GM21529 (cell line): Measurements from ENCODE around the gene KRTAP19-5.
"Not testable (repeated sequence)": the region's sequence is repeated elsewhere in the genome, so short reads cannot be mapped to it uniquely, and the experiment has no call there.

Experiments
- ATAC-seq: cut with Tn5 transposase; IDR thresholded peaks from one replicate; pipeline ENCODE4 v1.9.1; 2021; ENCODE audit not compliant: unreplicated experiment

The KRTAP19-5 gene

DNA sequence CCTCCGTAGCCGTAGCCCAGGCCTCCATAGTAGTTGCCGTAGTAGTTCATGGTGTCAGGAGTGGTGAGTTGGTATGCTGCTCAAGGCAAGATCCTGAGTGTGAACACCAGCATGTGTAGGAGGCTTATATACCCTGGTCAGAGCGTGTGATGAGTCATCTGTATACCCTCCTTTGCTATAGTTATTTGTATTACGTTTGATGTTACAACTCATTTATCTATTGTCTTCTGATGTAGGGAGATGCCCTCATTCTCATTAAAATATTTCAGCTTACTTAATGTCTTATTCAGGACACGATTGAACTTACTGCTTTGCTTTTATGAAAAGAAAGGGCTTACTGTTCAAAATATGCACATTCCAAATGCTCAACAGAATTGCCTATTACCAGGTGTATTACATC, at the start of gene KRTAP19-5:
Gene KRTAP19-5, minus strand, starts transcription at position 101 of the 400 bp plus-strand sequence. Its CDS starts 51 bp downstream, at position 50.
- ATAC-seq = no peak

DNA sequence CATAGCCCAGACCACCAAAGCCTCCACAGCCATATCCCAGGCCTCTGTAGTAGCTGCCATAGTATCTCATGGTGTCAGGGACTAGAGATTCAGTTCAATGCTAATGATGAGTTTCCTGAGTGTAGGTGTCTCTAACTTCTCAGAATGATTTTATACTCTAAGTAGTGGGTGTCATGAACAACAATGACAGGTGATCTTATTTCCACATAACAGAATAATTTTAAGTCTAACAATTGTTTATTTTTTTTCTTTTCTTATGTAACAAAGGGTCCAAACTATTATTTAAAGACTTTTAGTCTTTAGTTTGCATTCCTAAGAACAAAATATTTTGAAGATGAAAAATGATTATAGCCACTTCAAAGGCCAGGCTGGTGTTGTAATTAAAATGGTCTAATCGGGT, 39.8 kb upstream of the KRTAP19-5 start, which contains the start of gene KRTAP19-6:
Gene KRTAP19-6, minus strand, starts transcription at position 101 of the 400 bp plus-strand sequence. Its CDS starts 31 bp downstream, at position 70.
- ATAC-seq = no peak

DNA sequence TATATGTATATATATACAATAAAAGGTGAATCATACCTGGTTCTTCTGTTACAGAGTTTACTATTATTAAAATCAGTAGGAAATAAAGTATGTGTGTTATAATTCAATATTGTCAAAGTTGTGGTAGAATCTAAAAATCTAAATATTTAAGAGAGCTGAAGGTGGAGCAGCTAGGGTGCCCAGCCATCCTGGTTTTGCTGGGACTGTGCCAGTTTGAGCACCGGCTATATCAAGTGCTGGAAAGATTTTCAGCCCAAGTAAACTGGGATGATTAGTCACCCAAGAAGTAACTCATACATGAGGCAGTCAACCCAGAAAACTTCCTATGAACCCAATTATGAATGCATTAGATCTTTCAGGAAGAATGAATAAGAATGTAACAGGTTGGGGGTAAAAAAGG, 16.9 kb upstream of the KRTAP19-5 start:
- ATAC-seq = no peak

DNA sequence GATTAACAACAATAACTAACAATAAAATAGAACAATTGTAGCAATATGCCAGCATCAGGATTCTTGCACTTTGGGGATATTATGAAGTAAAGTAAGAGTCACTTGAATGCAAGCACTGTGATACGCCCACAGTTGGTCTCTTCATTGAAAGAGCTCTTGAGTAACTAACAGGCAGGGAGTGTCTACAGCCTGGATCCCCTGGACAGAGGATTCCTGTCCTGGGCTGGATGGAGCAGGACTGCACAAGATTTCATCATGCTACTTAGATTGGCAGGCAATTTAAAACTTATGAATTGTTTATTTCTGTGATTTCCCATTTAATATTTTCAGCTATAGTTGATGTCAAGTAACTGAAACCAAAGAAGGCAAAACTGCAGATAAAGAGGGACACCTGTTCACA, 13.7 kb upstream of the KRTAP19-5 start:
- ATAC-seq = no peak

DNA sequence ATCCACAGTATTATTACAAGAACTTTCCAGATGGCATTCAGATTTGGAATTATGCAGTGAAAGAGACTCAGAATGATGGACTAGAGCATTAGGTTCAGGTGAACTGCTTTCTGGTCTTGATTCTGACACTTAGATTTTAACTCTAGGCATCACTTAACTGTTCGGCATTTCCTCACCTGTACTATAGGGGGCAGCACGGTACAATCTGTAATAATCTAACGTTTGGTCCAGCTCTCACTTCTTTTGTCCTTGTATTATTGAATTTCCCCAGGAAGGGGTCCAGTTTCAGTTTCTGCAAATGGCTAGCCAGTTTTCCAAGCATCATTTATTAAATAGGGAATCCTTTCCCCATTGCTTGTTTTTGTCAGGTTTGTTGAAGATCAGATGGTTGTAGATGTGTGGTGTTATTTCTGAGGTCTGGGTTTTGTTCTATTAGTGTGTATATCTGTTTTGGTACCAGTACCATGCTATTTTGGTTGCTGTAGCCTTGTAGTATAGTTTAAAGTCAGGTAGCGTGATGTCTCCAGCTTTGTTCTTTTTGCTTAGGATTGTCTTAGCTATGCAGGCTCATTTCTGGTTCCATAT, 3.8 kb upstream of the KRTAP19-5 start:
- ATAC-seq = not testable (repeated sequence)

DNA sequence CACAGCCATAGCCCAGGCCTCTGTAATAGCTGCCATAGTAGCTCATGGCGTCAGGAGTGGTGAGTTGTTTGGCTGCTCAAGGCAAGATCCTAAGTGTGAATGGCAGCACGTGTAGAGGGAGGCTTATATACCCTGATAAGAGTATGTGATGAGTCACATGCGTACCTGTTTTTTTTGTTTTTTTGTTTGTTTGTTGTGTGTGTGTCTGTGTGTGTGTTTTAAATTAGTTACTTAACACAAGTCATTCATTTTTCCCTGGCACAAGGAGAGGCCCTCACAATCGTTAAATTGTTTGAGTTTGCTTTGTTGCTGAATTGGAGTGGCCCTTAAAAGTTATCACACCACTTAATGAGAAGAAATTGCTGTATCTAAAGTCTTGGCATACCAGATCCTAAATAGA, 4.9 kb downstream of the KRTAP19-5 start, which contains the start of gene KRTAP19-4:
Gene KRTAP19-4, minus strand, starts transcription at position 101 of the 400 bp plus-strand sequence. Its CDS starts 55 bp downstream, at position 46.
- ATAC-seq = no peak

DNA sequence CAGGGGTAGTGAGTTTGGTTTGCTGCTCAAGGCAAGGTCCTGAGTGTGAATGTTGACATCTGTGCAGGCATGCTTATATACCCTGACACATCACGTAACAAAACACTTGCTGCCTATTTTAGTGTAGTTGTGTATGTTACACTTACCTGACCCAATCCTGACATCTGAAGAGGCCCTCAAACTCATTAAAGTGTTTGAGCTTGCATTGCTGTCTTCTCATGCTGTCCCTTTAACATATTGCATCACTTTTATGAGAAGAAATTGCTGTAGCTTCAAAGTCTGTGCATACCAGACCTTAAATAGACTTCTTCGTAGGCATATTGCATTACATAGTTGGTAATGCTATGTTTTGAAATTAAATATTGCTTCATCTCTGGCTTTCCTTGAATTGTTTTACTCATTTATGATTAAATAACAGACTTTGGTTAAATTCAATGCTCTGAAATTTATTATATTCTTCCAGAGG, 9.9 kb downstream of the KRTAP19-5 start, which contains the start of gene KRTAP19-3:
Gene KRTAP19-3, minus strand, starts transcription at position 51 of the 466 bp plus-strand sequence. CDS start 56 bp downstream, outside the sequence.
- ATAC-seq = no peak

DNA sequence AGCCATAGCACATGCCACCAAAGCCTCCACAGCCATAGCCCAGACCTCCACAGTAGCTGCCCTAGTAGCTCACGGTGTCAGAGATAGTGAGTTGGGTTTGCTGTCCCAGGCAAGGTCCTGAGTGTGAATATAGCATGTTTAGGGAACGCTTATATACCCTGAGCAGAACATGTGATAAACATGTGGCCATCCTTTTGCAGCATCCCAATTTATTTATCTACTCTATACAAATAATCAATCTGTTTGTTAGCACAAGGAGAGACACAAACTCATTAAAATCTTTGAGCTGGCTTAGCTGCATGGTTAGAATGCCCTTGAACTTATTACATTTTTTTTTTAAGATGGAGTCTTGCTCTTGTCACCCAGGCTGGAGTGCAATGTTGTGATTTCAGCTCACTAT, 14.6 kb downstream of the KRTAP19-5 start, which contains the start of gene KRTAP19-2:
Gene KRTAP19-2, minus strand, starts transcription at position 101 of the 400 bp plus-strand sequence. Its CDS starts 88 bp downstream, at position 13.
- ATAC-seq = no peak

DNA sequence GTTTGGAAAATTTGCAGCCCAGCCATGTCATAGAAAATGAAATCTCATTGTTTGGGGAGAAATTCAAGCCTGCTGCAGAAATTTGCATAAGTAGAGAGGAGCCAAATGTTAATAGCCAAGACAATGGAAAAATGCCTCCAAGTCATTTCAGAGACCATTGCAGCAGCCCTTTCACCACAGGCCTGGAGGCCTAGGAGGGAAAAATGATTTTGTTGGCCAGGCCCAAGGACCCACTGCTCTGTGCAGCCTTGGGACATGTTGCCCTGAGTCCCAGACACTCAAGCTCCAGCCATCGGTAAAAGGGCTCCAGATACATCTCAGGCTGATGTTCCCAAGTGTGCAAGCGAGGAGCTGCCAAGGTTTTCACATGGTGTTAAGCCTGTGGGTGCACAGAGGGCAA, 15.8 kb downstream of the KRTAP19-5 start:
- ATAC-seq = no peak

DNA sequence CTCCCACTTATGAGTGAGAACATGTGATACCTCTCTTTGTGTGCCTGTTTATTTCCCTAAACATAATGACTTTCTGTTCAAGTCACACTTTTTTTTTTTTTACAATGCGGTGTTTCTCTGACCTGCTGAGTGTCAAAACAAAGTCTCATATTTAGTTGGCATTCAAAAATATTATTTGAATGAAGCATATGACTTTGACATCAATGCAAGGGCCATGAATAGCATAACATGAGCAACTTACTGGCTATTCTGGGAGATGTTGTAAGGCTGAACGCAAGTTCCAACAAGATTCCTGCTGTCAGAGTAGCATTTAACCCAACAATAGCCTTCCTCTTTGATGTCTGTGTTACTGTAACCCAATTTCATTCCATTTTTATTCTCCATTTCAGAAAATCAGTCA, 19.8 kb downstream of the KRTAP19-5 start:
- ATAC-seq = no peak

DNA sequence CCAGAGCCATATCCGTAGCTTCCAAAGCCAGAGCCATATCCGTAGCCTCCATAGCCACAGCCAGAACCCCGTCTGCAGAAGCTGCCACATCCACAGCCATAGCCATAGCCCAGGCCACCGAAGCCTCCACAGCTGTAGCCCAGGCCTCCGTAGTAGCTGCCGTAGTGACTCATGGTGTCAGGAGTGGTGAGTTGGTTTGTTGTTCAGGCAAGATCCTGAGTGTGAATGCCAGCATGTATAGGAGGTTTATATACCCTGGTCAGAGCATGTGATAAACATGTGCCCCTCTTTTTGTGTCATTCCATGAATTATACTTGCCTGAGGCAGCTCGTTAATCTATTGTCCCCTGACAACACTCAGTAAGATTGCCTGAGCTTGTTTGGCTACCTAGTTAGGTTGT, 21.8 kb downstream of the KRTAP19-5 start, which contains the start of gene KRTAP19-1:
Gene KRTAP19-1, minus strand, starts transcription at position 223 of the 400 bp plus-strand sequence. Its CDS starts 50 bp downstream, at position 173.
- ATAC-seq = no peak

DNA sequence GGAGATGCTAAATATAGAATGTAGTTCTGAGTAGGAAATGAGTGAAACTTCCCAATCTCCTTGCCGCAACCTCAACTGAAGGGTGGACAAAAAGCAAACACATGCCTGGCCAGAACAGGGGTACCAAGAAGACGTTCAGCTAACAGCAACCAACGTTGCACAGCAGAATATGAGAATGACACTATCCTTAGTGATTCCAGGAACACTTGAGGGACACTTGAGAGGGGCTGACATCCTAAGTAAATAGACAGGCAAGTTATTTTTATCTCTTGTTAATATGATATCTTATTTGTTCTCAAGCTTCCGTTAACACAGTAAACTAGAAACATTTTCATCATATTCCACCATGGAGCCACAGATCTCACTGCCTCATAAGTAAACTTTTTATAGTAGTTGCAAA, 22.7 kb downstream of the KRTAP19-5 start:
- ATAC-seq = no peak

DNA sequence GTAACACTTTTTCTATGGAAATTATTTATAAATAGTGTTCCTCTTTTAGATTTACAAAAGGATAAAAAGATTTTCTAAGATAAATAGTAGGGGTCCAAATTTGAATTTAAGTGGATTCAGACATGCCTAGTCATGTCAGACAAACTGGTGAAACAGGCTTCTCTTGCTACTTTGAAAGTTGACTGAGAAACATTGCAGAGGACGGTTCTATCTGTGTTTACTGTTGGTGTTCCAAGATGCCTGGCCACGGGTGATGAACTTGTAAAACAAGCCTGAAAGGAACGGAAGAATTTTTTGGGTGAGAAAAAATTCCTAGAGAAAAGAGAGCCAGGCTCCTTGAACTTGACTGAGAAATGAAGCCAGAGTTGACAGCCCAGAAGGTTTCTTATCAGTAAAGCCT, 23.9 kb downstream of the KRTAP19-5 start:
- no peak for ATAC-seq

DNA sequence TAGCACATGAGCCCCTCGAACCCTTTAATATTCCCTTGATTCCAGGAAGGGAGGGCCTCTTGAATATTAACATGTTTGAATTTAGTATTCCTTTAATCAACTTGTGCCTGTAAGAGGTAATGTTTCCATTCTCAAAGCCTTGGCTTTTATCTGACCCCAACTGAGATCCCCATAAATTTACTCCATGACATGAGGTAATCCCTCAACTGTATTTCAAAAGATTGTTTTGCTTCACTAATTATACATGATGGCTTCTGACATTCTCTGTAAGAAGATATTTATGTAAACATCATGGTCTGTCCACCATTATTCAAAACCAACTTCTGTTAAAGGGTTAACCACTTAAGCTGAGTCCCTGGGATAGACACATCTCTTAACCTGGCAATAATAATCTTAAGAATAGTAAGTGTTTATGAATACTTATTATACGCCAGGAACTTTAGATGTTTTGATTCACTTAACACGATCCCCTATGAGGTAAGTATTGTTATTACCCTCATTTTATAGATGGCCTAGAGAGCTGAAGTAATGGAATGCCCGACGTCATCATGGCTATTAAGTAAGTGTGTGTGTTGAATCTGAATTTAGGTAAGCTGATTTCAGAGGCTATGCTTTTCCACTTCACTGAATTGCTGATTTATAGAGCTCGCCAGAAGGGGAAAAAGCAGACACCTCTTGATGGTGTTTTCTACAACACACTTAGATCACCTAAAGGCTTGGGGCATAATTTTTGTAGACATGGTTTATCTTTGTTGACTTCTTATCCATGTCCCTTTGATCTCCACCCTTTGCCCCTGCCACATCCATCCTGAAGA, 32.8 kb downstream of the KRTAP19-5 start:
- no peak for ATAC-seq

DNA sequence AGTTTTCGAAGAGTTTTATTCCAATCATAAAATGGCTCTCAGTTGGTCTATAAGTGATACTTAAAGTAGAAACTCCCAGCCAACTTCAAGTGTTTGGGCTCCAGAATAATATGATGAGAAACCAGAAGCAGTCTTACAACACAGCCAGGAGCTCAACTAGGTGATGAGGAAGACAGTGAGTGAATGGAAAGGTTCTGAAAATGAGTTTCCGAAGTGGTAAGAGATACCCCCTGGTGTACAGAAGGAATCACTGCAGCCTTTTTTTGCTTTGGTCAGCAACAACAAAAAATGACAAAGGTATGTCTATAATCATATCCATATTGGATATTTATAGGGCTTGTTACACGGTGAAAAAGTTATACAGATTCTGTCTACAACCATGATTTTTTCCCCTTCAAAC, 38.2 kb downstream of the KRTAP19-5 start:
- ATAC-seq = no peak
